Mesenchymal stem cell (in vitro differentiated cells and primary cell): ENCODE results near the gene PLEKHS1.
"Not testable (repeated sequence)": the region's sequence is repeated elsewhere in the genome, so short reads cannot be mapped to it uniquely, and the experiment has no call there.

Experiments
- DNase-seq: peaks from one replicate; pipeline ENCODE4 v3.0.0-alpha.2; 2013
- H2AFZ ChIP-seq: one replicate; pipeline ENCODE4 v1.6.1; 2013; ENCODE audit warnings: low read depth, mild to moderate bottlenecking, control low read depth, inconsistent platforms, low read length, moderate library complexity
- H2AK5ac ChIP-seq: 2 replicates; pipeline ENCODE4 v1.6.1; 2013; ENCODE audit warnings: low read length, moderate library complexity, mild to moderate bottlenecking, inconsistent platforms; ENCODE audit not compliant: severe bottlenecking
- H2BK120ac ChIP-seq: one replicate; pipeline ENCODE4 v1.6.1; 2013; ENCODE audit warnings: low read depth, mild to moderate bottlenecking, inconsistent platforms, low read length, moderate library complexity
- H2BK12ac ChIP-seq, 2 experiments: one replicate each; pipeline ENCODE4 v1.6.1; 2013; ENCODE audit warnings: inconsistent platforms in 2 of 2, low read length in 2 of 2, mild to moderate bottlenecking in 2 of 2, moderate library complexity in 2 of 2, control low read depth in 1 of 2
- H2BK15ac ChIP-seq: one replicate; pipeline ENCODE4 v1.6.1; 2013; ENCODE audit warnings: mild to moderate bottlenecking, low read depth, inconsistent platforms; ENCODE audit not compliant: poor library complexity, severe bottlenecking
- H2BK5ac ChIP-seq: 2 replicates; pipeline ENCODE4 v1.6.1; 2013; ENCODE audit warnings: low read depth, mild to moderate bottlenecking, low read length, control low read depth, inconsistent platforms; ENCODE audit not compliant: poor library complexity, severe bottlenecking
- H3K14ac ChIP-seq, 2 experiments: one replicate each; pipeline ENCODE4 v1.6.1; 2013; ENCODE audit warnings: inconsistent platforms in 2 of 2, low read length in 2 of 2, control low read depth in 1 of 2, mild to moderate bottlenecking in 1 of 2, moderate library complexity in 1 of 2
- H3K18ac ChIP-seq, 2 experiments: one replicate each; pipeline ENCODE4 v1.6.1; 2013; ENCODE audit warnings: inconsistent platforms in 2 of 2, low read length in 2 of 2, control low read depth in 1 of 2, low read depth in 1 of 2, mild to moderate bottlenecking in 1 of 2
- H3K23ac ChIP-seq, 2 experiments: one replicate each; pipeline ENCODE4 v1.6.1; 2013; ENCODE audit warnings: inconsistent platforms in 2 of 2, low read length in 2 of 2, mild to moderate bottlenecking in 2 of 2, moderate library complexity in 2 of 2, control low read depth in 1 of 2
- H3K27ac ChIP-seq: 2 replicates; pipeline ENCODE4 v1.5.1; 2013; ENCODE audit warnings: mild to moderate bottlenecking, moderate library complexity, low read length, control low read depth, inconsistent platforms; ENCODE audit not compliant: poor library complexity, severe bottlenecking
- H3K27me3 ChIP-seq, 2 experiments: 2 replicates each; pipeline versions ENCODE4 v1.6.1 to v1.7.0; 2013; ENCODE audit warnings: low read length in 2 of 2, mild to moderate bottlenecking in 2 of 2, moderate library complexity in 2 of 2, control low read depth in 1 of 2, inconsistent platforms in 1 of 2; ENCODE audit not compliant: control insufficient read depth in 1 of 2, insufficient read depth in 1 of 2
- H3K36me3 ChIP-seq, 2 experiments: 2 replicates each; pipeline versions ENCODE4 v1.6.1 to v1.7.0; 2013; ENCODE audit warnings: low read length in 2 of 2, control low read depth in 1 of 2, inconsistent platforms in 1 of 2, low read depth in 1 of 2, mild to moderate bottlenecking in 1 of 2; ENCODE audit not compliant: insufficient read depth in 2 of 2, control insufficient read depth in 1 of 2
- H3K4ac ChIP-seq, 2 experiments: one replicate each; pipeline ENCODE4 v1.6.1; 2013; ENCODE audit warnings: inconsistent platforms in 2 of 2, low read length in 2 of 2, mild to moderate bottlenecking in 2 of 2, moderate library complexity in 2 of 2, control low read depth in 1 of 2, low read depth in 1 of 2
- H3K4me1 ChIP-seq: 2 replicates; pipeline ENCODE4 v1.6.1; 2013; ENCODE audit warnings: low read depth, low read length, control low read depth; ENCODE audit not compliant: control insufficient read depth, insufficient read depth
- H3K4me2 ChIP-seq: 2 replicates; pipeline ENCODE4 v1.6.1; 2013; ENCODE audit warnings: low read length, mild to moderate bottlenecking, inconsistent platforms; ENCODE audit not compliant: poor library complexity, severe bottlenecking
- H3K4me3 ChIP-seq, 2 experiments: 2 replicates each; pipeline versions ENCODE4 v1.5.1 to v1.7.0; 2013; ENCODE audit warnings: low read length in 2 of 2, mild to moderate bottlenecking in 2 of 2, control low read depth in 1 of 2, low read depth in 1 of 2; ENCODE audit not compliant: insufficient read depth in 1 of 2
- H3K79me1 ChIP-seq: replicated peaks from 2 replicates; pipeline ENCODE4 v1.6.1; 2013; ENCODE audit warnings: mild to moderate bottlenecking, control low read depth, low read length, inconsistent platforms; ENCODE audit not compliant: poor library complexity, severe bottlenecking
- H3K9ac ChIP-seq: 2 replicates; pipeline ENCODE4 v1.7.0; 2013; ENCODE audit warnings: mild to moderate bottlenecking, low read length, moderate library complexity
- H3K9me3 ChIP-seq: 2 replicates; pipeline ENCODE4 v1.7.0; 2013; ENCODE audit warnings: mild to moderate bottlenecking, low read length; ENCODE audit not compliant: control insufficient read depth
- H4K8ac ChIP-seq: one replicate; pipeline ENCODE4 v1.6.1; 2013; ENCODE audit warnings: inconsistent platforms, mild to moderate bottlenecking, low read length, moderate library complexity
- H4K91ac ChIP-seq: one replicate; pipeline ENCODE4 v1.6.1; 2013; ENCODE audit warnings: mild to moderate bottlenecking, low read length, inconsistent platforms
- WGBS: methylation state at CpG from one replicate; pipeline ENCODE4 v1.1.7; 2013; ENCODE audit warnings: mixed read lengths; 5-methylcytosine and 5-hydroxymethylcytosine counted together

The PLEKHS1 gene

GRCh38 chr10:113822174-113822573, 70.7 kb downstream of the PLEKHS1 start:
- H3K23ac ChIP-seq, result no peak overlapping the region
- no peak for DNase-seq
- H3K4me1 ChIP-seq, result no peaks in the 10 kb centered on the region
- H2AK5ac ChIP-seq, result no peak overlapping the region
- H2AFZ ChIP-seq, result no peak overlapping the region
- H3K9me3 ChIP-seq, result no peaks in the 10 kb centered on the region
- H3K18ac ChIP-seq, result no peak overlapping the region
- H3K9ac ChIP-seq, result no peak overlapping the region
- H2BK12ac ChIP-seq, result no peak overlapping the region
- no peak overlapping the region for H4K91ac ChIP-seq
- H2BK15ac ChIP-seq, result no peak overlapping the region
- no peak overlapping the region for H2BK120ac ChIP-seq
- no peak overlapping the region for H3K14ac ChIP-seq
- no peaks in the 10 kb centered on the region for H3K79me1 ChIP-seq
- no peak overlapping the region for H3K4ac ChIP-seq
- no peak overlapping the region for H3K4me3 ChIP-seq
- no peak overlapping the region for H4K8ac ChIP-seq
- WGBS, result 100% methylated on average over 7 of the region's 7 CpGs
- H3K27me3 ChIP-seq, result peaks cover 0 to 7% of the 10 kb centered on the region in 2 experiments
- no peak overlapping the region for H2BK5ac ChIP-seq
- no peak overlapping the region for H3K27ac ChIP-seq
- no peaks in the 10 kb centered on the region for H3K36me3 ChIP-seq
- no peak overlapping the region for H3K4me2 ChIP-seq

GRCh38 chr10:113823389-113823788, 71.9 kb downstream of the PLEKHS1 start:
- DNase-seq, result no peak
- H3K27me3 ChIP-seq, result peaks cover 0 to 7% of the 10 kb centered on the region in 2 experiments
- 80% methylated on average over 4 of the region's 4 CpGs for WGBS

GRCh38 chr10:113825791-113826190, 74.3 kb downstream of the PLEKHS1 start:
- Histone ChIP-seq H3K79me1 (no peaks in the 10 kb centered on the region), H3K18ac (no peak overlapping the region), H2BK12ac (no peak overlapping the region), H3K4me3 (no peak overlapping the region), H3K4ac (no peak overlapping the region), H2AFZ (no peak overlapping the region), H2BK120ac (no peak overlapping the region), H2AK5ac (no peak overlapping the region), H2BK5ac (no peak overlapping the region), H3K4me2 (no peak overlapping the region), H3K23ac (no peak overlapping the region), H3K9ac (no peak overlapping the region), H2BK15ac (no peak overlapping the region), H3K4me1 (no peaks in the 10 kb centered on the region), H3K36me3 (no peaks in the 10 kb centered on the region), H3K27me3 (peaks cover 0 to 3% of the 10 kb centered on the region in 2 experiments), H3K9me3 (no peaks in the 10 kb centered on the region), H3K27ac (no peak overlapping the region), H3K14ac (no peak overlapping the region), H4K91ac (no peak overlapping the region), H4K8ac (no peak overlapping the region)
- 83% methylated on average over 1 of the region's 2 CpGs for WGBS
- no peak for DNase-seq

More at GRCh38 chr10:113823389-113823788, 71.9 kb downstream of the PLEKHS1 start:
- Histone ChIP-seq H3K9me3 (no peaks in the 10 kb centered on the region), H3K23ac (no peak overlapping the region), H3K27ac (no peak overlapping the region), H4K8ac (no peak overlapping the region), H2AFZ (no peak overlapping the region), H4K91ac (no peak overlapping the region), H3K18ac (no peak overlapping the region), H3K14ac (no peak overlapping the region), H2BK12ac (no peak overlapping the region), H3K9ac (no peak overlapping the region), H3K36me3 (no peaks in the 10 kb centered on the region), H2BK15ac (no peak overlapping the region), H3K4me2 (no peak overlapping the region), H2BK5ac (no peak overlapping the region), H2BK120ac (no peak overlapping the region), H3K4ac (no peak overlapping the region), H2AK5ac (no peak overlapping the region), H3K79me1 (no peaks in the 10 kb centered on the region), H3K4me1 (no peaks in the 10 kb centered on the region), H3K4me3 (no peak overlapping the region)

GRCh38 chr10:113828567-113828966, 77.1 kb downstream of the PLEKHS1 start:
- not testable (repeated sequence) for H4K8ac ChIP-seq, H3K27me3 ChIP-seq, H2BK5ac ChIP-seq, H3K4me3 ChIP-seq, H2AFZ ChIP-seq, H2BK12ac ChIP-seq, H3K9ac ChIP-seq, H4K91ac ChIP-seq, H3K36me3 ChIP-seq, H2AK5ac ChIP-seq, H3K4me2 ChIP-seq, H2BK15ac ChIP-seq, H3K23ac ChIP-seq, DNase-seq, H3K4ac ChIP-seq, H3K4me1 ChIP-seq, H3K18ac ChIP-seq, H2BK120ac ChIP-seq, H3K79me1 ChIP-seq, H3K9me3 ChIP-seq, H3K27ac ChIP-seq, H3K14ac ChIP-seq
- WGBS, result 94% methylated on average over 10 of the region's 10 CpGs
